Hepatocyte (in vitro differentiated cells): ENCODE results near the gene FGD4.

Source experiments
- CTCF ChIP-seq: fragments of 200-600 bp; sonication (generic); IDR thresholded peaks from 2 replicates; pipeline ENCODE4 v1.5.1; 2016; ENCODE audit warnings: antibody characterized with exemption, mild to moderate bottlenecking; ENCODE audit not compliant: poor library complexity
- EZH2 ChIP-seq: fragments of 200-600 bp; sonication (generic); IDR thresholded peaks from 2 replicates; pipeline ENCODE4 v1.6.1; 2016; ENCODE audit warnings: antibody characterized with exemption, mild to moderate bottlenecking, borderline replicate concordance
- EZH2phosphoT487 ChIP-seq: fragments of 200-600 bp; sonication (generic); IDR thresholded peaks from one replicate; pipeline ENCODE4 v1.6.1; 2018; ENCODE audit warnings: antibody characterized with exemption, mild to moderate bottlenecking, low read depth, moderate library complexity; ENCODE audit not compliant: unreplicated experiment, severe bottlenecking

GRCh38 chr12:32666018-32666417, 266.7 kb downstream of the FGD4 start:
- TF ChIP-seq CTCF (no peak), EZH2 (no peak), EZH2phosphoT487 (no peak)
